Osteoblast (primary cell): ENCODE results near the gene DHRSX. TPM values are rescaled to one million over a fixed set of nuclear protein-coding genes. Genes with fewer than 3 reads are reported as not detected.

Source experiments
- DNase-seq: peaks from one replicate; pipeline ENCODE4 v3.0.0; 2011; ENCODE audit warnings: low spot score, mixed read lengths; ENCODE audit not compliant: insufficient read length; ENCODE audit errors: missing footprints
- H2AFZ ChIP-seq: 2 replicates; pipeline ENCODE4 v1.6.0; 2011; ENCODE audit warnings: mild to moderate bottlenecking, low read length
- H3K27ac ChIP-seq: 2 replicates; pipeline ENCODE4 v1.5.1; 2011; ENCODE audit warnings: mild to moderate bottlenecking, low read depth, low read length, moderate library complexity
- H3K27me3 ChIP-seq: 2 replicates; pipeline ENCODE4 v1.6.0; 2012; ENCODE audit warnings: mild to moderate bottlenecking, control low read depth, inconsistent platforms, low read length, moderate library complexity; ENCODE audit not compliant: insufficient read depth
- H3K36me3 ChIP-seq: 2 replicates; pipeline ENCODE4 v1.5.1; 2011; ENCODE audit warnings: mild to moderate bottlenecking, low read length, control low read depth, moderate library complexity; ENCODE audit not compliant: insufficient read depth
- H3K4me1 ChIP-seq: 2 replicates; pipeline ENCODE4 v1.5.1; 2011; ENCODE audit warnings: mild to moderate bottlenecking, low read length, control low read depth, moderate library complexity; ENCODE audit not compliant: insufficient read depth
- H3K4me2 ChIP-seq: 2 replicates; pipeline ENCODE4 v1.6.0; 2011; ENCODE audit warnings: mild to moderate bottlenecking, low read length; ENCODE audit not compliant: insufficient read depth
- H3K4me3 ChIP-seq: fragments of 200-600 bp; sonication (generic); 3 replicates; pipeline ENCODE4 v1.5.1; 2012; ENCODE audit warnings: mild to moderate bottlenecking, low read length, inconsistent platforms; ENCODE audit not compliant: insufficient read depth
- H3K79me2 ChIP-seq: 2 replicates; pipeline ENCODE4 v1.6.0; 2012; ENCODE audit warnings: mild to moderate bottlenecking, low read length, control low read depth, inconsistent platforms; ENCODE audit not compliant: insufficient read depth
- H3K9me3 ChIP-seq: 2 replicates; pipeline ENCODE4 v1.5.1; 2011; ENCODE audit warnings: low read depth, low read length, control low read depth
- H4K20me1 ChIP-seq: 2 replicates; pipeline ENCODE4 v1.6.0; 2012; ENCODE audit warnings: mild to moderate bottlenecking, low read length, control low read depth; ENCODE audit not compliant: insufficient read depth
- total RNA-seq: library from RNA; depleted of rRNA; stranded (reverse); fragments of >200 nt; gene quantifications from 2 replicates; pipeline ENCODE4 v1.2.3, GENCODE V29; 2012
- TF ChIP-seq, protein P1 (sequence below): IDR thresholded peaks from 2 replicates; pipeline ENCODE4 v1.5.1; 2011; ENCODE audit warnings: mild to moderate bottlenecking, low read depth, low read length, moderate library complexity; ENCODE audit errors: extremely low read depth

The DHRSX gene, protein sequence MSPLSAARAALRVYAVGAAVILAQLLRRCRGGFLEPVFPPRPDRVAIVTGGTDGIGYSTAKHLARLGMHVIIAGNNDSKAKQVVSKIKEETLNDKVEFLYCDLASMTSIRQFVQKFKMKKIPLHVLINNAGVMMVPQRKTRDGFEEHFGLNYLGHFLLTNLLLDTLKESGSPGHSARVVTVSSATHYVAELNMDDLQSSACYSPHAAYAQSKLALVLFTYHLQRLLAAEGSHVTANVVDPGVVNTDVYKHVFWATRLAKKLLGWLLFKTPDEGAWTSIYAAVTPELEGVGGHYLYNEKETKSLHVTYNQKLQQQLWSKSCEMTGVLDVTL
- 37.6 and 38.3 TPM in 2 replicates for total RNA-seq

DNA sequence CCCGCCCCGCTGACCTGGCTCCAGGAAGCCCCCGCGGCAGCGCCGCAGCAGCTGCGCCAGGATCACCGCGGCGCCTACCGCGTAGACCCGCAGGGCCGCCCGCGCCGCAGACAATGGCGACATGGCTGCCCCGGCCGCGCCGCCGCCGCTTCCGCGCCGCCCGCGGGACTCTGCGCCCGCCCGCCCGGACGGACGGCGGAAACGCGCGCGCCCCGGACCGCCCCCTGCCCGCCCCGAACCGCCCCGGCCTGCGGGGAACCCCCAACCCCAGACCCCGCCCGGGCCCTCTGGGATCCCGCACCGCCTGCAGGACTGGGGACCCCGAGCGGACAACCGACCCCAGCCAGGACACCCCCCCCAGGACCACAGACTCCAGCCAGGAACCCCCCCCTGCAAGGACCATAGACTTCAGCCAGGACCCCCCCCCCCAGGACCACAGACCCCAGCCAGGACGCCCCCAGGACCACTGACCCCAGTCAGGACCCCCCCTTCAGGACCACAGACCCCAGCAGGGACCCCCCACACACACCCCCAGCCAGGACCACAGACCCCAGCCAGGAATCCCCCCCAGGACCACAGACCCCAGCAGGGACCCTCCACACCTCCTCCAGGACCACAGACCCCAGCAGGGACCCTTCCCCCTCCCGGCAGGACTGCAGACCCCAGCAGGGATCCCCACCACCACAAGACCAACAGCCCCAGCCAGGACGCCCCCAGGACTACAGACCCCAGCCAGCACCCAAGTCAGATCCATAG lies at the start of gene DHRSX, which contains the start of gene ZBED1:
Gene DHRSX (minus strand): TSS at position 174 of the 756 bp plus-strand sequence. CDS start 51 bp downstream, at position 123.
Gene ZBED1 (minus strand): TSS at position 174 of the 756 bp plus-strand sequence. CDS start 10,257 bp downstream, outside the sequence.
- Histone ChIP-seq H4K20me1 (peaks cover 15% of the 10 kb centered on the region), H3K4me2 (peak within 1 kb of the TSS; percentile 73), H3K27ac (peak within 1 kb of the TSS; percentile 71), H3K36me3 (peaks cover 3% of the 10 kb centered on the region), H2AFZ (peak within 1 kb of the TSS; percentile 47), H3K27me3 (no peaks in the 10 kb centered on the region), H3K4me3 (peak within 1 kb of the TSS; percentile 85), H3K4me1 (peaks cover 29% of the 10 kb centered on the region), H3K79me2 (peaks cover 41% of the 10 kb centered on the region), H3K9me3 (no peaks in the 10 kb centered on the region)
- peak; percentile 94 for DNase-seq
- TF ChIP-seq, protein P1, sequence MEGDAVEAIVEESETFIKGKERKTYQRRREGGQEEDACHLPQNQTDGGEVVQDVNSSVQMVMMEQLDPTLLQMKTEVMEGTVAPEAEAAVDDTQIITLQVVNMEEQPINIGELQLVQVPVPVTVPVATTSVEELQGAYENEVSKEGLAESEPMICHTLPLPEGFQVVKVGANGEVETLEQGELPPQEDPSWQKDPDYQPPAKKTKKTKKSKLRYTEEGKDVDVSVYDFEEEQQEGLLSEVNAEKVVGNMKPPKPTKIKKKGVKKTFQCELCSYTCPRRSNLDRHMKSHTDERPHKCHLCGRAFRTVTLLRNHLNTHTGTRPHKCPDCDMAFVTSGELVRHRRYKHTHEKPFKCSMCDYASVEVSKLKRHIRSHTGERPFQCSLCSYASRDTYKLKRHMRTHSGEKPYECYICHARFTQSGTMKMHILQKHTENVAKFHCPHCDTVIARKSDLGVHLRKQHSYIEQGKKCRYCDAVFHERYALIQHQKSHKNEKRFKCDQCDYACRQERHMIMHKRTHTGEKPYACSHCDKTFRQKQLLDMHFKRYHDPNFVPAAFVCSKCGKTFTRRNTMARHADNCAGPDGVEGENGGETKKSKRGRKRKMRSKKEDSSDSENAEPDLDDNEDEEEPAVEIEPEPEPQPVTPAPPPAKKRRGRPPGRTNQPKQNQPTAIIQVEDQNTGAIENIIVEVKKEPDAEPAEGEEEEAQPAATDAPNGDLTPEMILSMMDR, result no peak

DNA sequence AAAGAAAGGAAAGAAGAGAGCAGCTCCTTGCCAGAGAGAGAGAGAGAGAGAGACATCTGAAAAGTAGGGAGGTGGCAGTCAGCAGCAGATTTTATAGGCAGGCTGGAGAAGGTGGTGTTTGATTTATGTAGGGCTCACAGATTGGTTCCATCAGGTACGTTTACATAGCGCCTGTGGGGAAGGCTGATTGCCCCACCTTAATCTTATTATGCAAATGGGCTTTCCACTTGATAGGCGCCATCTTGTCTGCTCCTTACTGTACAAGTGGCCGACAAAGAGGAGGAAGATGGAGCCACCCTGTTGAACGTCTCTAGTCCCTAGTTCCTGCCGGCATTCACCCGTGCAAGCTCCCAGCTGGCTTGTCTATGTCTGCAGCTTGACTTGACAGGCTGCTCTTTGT lies 49.1 kb upstream of the DHRSX start:
- no peaks in the 10 kb centered on the region for H4K20me1 ChIP-seq
- H3K36me3 ChIP-seq, result no peaks in the 10 kb centered on the region
- H3K27ac ChIP-seq, result no peak overlapping the region
- H2AFZ ChIP-seq, result no peak overlapping the region
- peaks cover 5% of the 10 kb centered on the region for H3K4me1 ChIP-seq
- no peak overlapping the region for H3K4me3 ChIP-seq
- H3K79me2 ChIP-seq, result no peaks in the 10 kb centered on the region
- H3K9me3 ChIP-seq, result no peaks in the 10 kb centered on the region
- H3K4me2 ChIP-seq, result no peak overlapping the region
- TF ChIP-seq, protein P1, result no peak
- H3K27me3 ChIP-seq, result peaks cover 18% of the 10 kb centered on the region
- no peak for DNase-seq

DNA sequence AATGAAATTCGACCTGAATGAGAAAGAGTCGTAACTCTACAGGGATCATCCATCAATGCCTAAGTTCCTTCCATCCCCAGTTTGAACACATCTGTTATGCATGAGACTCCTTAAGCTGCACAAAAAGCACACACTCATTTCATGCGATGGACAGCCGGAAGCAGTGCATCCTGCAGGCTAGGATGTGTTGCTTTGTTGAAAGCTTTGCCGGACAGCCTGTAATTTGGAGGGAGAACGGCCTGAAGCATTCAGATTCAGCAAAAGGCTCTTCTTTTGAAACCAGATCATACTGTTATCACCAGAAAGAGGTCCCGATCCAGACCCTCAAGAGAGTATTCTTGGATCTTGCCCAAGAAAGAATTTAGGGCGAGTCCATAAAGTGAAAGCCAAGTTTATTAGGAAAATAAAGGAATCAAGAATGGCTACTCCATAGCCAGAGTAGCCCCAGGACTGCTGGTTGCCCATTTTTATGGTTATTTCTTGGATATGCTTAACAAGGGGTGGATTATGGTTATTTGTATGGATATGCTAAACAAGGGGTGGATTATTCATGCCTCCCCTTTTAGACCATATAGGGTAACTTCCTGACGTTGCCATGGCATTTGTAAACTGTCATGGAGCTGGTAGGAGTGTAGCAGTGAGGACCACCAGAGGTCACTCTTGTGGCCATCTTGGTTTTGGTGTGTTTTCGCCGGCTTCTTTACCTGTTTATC lies 48.1 kb upstream of the DHRSX start:
- no peak for DNase-seq
- Histone ChIP-seq H3K27ac (no peak overlapping the region), H2AFZ (no peak overlapping the region), H4K20me1 (no peaks in the 10 kb centered on the region), H3K4me3 (no peak overlapping the region), H3K79me2 (no peaks in the 10 kb centered on the region), H3K36me3 (no peaks in the 10 kb centered on the region), H3K27me3 (peaks cover 18% of the 10 kb centered on the region), H3K4me2 (no peak overlapping the region), H3K4me1 (peaks cover 5% of the 10 kb centered on the region), H3K9me3 (no peaks in the 10 kb centered on the region)
- TF ChIP-seq, protein P1, result no peak
